CD4-positive, alpha-beta T cell (primary cell): ENCODE results near the gene ARFRP1. TPM values are rescaled to one million over a fixed set of nuclear protein-coding genes. Genes with fewer than 3 reads are reported as not detected.
A peak's percentile ranks its signal among the peaks of the same experiment; 100 is the strongest.

ENCODE experiments used
- ATAC-seq: fragments of 200-7000 bp; cut with Tn5 transposase; one replicate; pipeline ENCODE4 v1.10.0; 2022; ENCODE audit warnings: mild to moderate bottlenecking; ENCODE audit not compliant: poor library complexity
- CTCF ChIA-PET: fragments of 350-600 bp; sonication (Branson Sonifier 250); formaldehyde crosslinking; loops from one replicate; lab custom pipeline; 2021; ENCODE audit warnings: antibody characterized with exemption, inconsistent platforms; lab: Charles Lee
- POLR2A ChIA-PET: fragments of 350-600 bp; sonication (Branson Sonifier 250); formaldehyde crosslinking; loops from one replicate; lab custom pipeline; 2021; ENCODE audit warnings: antibody characterized with exemption, inconsistent platforms; lab: Charles Lee
- DNase-seq, 14 experiments: peaks; one replicate each; pipeline ENCODE4 v3.0.0-alpha.2; 2013 to 2020; ENCODE audit warnings: mixed read lengths in 2 of 14
- H3K27ac ChIP-seq, 2 donors: one replicate each; pipeline versions ENCODE4 v1.5.1 to v1.7.0; 2013; ENCODE audit warnings: low read length in 2 of 2, low read depth in 1 of 2, mild to moderate bottlenecking in 1 of 2
- H3K27me3 ChIP-seq, 2 experiments: 1 replicate in 1 of 2; 2 replicates in 1 of 2; pipeline versions ENCODE4 v1.6.1 to v1.7.0; 2013; ENCODE audit warnings: low read length in 2 of 2, control low read depth in 1 of 2, mild to moderate bottlenecking in 1 of 2, moderate library complexity in 1 of 2; ENCODE audit not compliant: insufficient read depth in 2 of 2, control insufficient read depth in 1 of 2
- H3K36me3 ChIP-seq: one replicate; pipeline ENCODE4 v1.6.1; 2013; ENCODE audit warnings: low read length, control low read depth; ENCODE audit not compliant: insufficient read depth
- H3K4me1 ChIP-seq: one replicate; pipeline ENCODE4 v1.6.1; 2013; ENCODE audit warnings: low read length, control low read depth; ENCODE audit not compliant: insufficient read depth
- H3K4me3 ChIP-seq: one replicate; pipeline ENCODE4 v1.5.1; 2013; ENCODE audit warnings: mild to moderate bottlenecking, low read length, moderate library complexity
- H3K9me3 ChIP-seq, 2 experiments: 1 replicate in 1 of 2; 2 replicates in 1 of 2; pipeline versions ENCODE4 v1.6.1 to v1.7.0; 2013; ENCODE audit warnings: low read length in 2 of 2, mild to moderate bottlenecking in 2 of 2, control low read depth in 1 of 2, moderate library complexity in 1 of 2; ENCODE audit not compliant: control insufficient read depth in 1 of 2, insufficient read depth in 1 of 2
- H3K27ac Mint-ChIP-seq: one replicate; pipeline ENCODE4 v1.8.0; 2020; ENCODE audit warnings: mixed read lengths
- H3K27me3 Mint-ChIP-seq: one replicate; pipeline ENCODE4 v1.8.0; 2021; ENCODE audit warnings: mixed read lengths
- H3K36me3 Mint-ChIP-seq: one replicate; pipeline ENCODE4 v1.8.0; 2021; ENCODE audit warnings: low read depth, mixed read lengths
- H3K4me1 Mint-ChIP-seq: one replicate; pipeline ENCODE4 v1.8.0; 2021; ENCODE audit warnings: low read depth, mixed read lengths
- H3K4me3 Mint-ChIP-seq: one replicate; pipeline ENCODE4 v1.8.0; 2020; ENCODE audit warnings: mild to moderate bottlenecking, mixed read lengths
- H3K9me3 Mint-ChIP-seq: one replicate; pipeline ENCODE4 v1.8.0; 2020; ENCODE audit warnings: mixed read lengths
- intact Hi-C, 2 experiments: fragments of 100-400 bp; cut with DNase I in 1 of 2; cut with micrococcal nuclease in 1 of 2; formaldehyde crosslinking; loops; one replicate each; pipeline versions ENCODE4 v1.15.1 to v1.9.0; 2023 to 2025; cut with DNase I, micrococcal nuclease
- total RNA-seq, 174 experiments: library from RNA in 2 of 174; stranded (reverse) in 2 of 174; gene quantifications; one replicate each; pipeline ENCODE4 v1.2.3 and lab custom pipeline; 2021 to 2026
- TF ChIP-seq, protein P1 (sequence below): fragments of 200-600 bp; IDR thresholded peaks from one replicate; pipeline ENCODE4 v1.8.0; 2022; ENCODE audit warnings: antibody characterized with exemption, mild to moderate bottlenecking

The ARFRP1 gene
- total RNA-seq, 2 experiments from 2014 or later = 34.5 to 35.7 TPM

DNA sequence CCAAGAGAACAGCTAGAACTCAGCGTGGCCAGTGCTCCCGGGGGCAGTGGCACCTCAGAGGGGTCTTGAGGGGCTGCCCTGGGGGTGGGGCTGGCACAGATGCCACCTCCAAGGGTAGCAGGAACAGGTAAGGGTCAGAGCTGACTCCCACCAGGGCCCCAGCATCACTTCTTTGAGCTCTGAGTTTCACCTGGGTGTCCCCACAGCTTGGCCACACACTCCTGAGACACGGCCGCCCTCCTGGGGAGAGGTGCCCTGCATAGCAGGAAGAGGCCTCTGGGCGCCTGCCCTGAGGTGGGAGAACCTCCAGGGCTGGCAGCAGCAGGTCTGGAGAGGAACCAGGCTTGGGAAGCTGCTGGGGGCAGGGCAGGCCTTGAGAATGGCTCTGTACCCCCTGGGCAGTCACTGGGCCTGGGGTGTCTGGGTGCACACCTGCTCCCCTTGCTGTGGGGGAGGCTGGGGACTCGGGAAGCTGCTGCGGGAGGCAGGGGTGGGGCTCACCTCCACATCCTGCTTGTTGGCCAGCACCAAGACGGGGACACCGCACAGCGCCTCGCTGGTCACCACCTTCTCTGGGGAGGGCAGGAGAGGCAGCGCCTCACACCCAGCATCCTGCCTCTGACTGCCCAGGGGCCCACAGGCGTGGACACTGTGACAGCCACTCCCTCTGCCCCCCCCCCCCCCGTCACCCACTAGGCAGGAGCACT lies 6.3 kb downstream of the ARFRP1 start:
- H3K27ac Mint-ChIP-seq = peak overlapping the region; percentile 24
- peak overlapping the region in 1 of 2 donors; percentile 21 for H3K27ac ChIP-seq
- POLR2A ChIA-PET = no interaction called here

GRCh38 chr20:63701051-63701328 lies 6.8 kb downstream of the ARFRP1 start:
- Histone ChIP-seq H3K36me3 (peaks cover 34% of the 10 kb centered on the region), H3K27me3 (no peaks in the 10 kb centered on the region), H3K9me3 (no peaks in the 10 kb centered on the region), H3K27ac (no peak overlapping the region), H3K4me3 (no peak overlapping the region), H3K4me1 (peaks cover 60% of the 10 kb centered on the region)
- Mint-ChIP-seq H3K36me3 (peaks cover 18% of the 10 kb centered on the region), H3K4me3 (no peak overlapping the region), H3K9me3 (no peaks in the 10 kb centered on the region), H3K4me1 (peaks cover 9% of the 10 kb centered on the region), H3K27me3 (no peaks in the 10 kb centered on the region), H3K27ac (peak overlapping the region; percentile 24)
- intact Hi-C loops = loop anchor here in 1 of 2 experiments (10.0 kb wide), 1 partner anchor 274 kb away; the partner anchor contains the start of gene SAMD10
- TF ChIP-seq, protein P1, sequence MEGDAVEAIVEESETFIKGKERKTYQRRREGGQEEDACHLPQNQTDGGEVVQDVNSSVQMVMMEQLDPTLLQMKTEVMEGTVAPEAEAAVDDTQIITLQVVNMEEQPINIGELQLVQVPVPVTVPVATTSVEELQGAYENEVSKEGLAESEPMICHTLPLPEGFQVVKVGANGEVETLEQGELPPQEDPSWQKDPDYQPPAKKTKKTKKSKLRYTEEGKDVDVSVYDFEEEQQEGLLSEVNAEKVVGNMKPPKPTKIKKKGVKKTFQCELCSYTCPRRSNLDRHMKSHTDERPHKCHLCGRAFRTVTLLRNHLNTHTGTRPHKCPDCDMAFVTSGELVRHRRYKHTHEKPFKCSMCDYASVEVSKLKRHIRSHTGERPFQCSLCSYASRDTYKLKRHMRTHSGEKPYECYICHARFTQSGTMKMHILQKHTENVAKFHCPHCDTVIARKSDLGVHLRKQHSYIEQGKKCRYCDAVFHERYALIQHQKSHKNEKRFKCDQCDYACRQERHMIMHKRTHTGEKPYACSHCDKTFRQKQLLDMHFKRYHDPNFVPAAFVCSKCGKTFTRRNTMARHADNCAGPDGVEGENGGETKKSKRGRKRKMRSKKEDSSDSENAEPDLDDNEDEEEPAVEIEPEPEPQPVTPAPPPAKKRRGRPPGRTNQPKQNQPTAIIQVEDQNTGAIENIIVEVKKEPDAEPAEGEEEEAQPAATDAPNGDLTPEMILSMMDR = no peak
- ATAC-seq = no peak
- DNase-seq = peak in 1 of 14 experiments; percentile 1
- POLR2A ChIA-PET = no interaction called here
- CTCF ChIA-PET = no interaction called here

More for the DNA sequence above, 6.3 kb downstream of the ARFRP1 start:
- Histone ChIP-seq H3K9me3 (no peaks in the 10 kb centered on the region), H3K4me3 (no peak overlapping the region), H3K36me3 (peaks cover 39% of the 10 kb centered on the region), H3K4me1 (peaks cover 60% of the 10 kb centered on the region), H3K27me3 (no peaks in the 10 kb centered on the region)
- DNase-seq = peak in 2 of 14 experiments; percentile 3 to 27
- ATAC-seq = no peak
- TF ChIP-seq, protein P1 = no peak
- no peaks in the 10 kb centered on the region for H3K9me3 Mint-ChIP-seq
- no peaks in the 10 kb centered on the region for H3K27me3 Mint-ChIP-seq
- no peak overlapping the region for H3K4me3 Mint-ChIP-seq
- peaks cover 18% of the 10 kb centered on the region for H3K36me3 Mint-ChIP-seq
- CTCF ChIA-PET = no interaction called here
- intact Hi-C loops = loop anchor here in 1 of 2 experiments (10.0 kb wide), 1 partner anchor 273 kb away; the partner anchor contains the start of gene SAMD10
- H3K4me1 Mint-ChIP-seq = peaks cover 6% of the 10 kb centered on the region

DNA sequence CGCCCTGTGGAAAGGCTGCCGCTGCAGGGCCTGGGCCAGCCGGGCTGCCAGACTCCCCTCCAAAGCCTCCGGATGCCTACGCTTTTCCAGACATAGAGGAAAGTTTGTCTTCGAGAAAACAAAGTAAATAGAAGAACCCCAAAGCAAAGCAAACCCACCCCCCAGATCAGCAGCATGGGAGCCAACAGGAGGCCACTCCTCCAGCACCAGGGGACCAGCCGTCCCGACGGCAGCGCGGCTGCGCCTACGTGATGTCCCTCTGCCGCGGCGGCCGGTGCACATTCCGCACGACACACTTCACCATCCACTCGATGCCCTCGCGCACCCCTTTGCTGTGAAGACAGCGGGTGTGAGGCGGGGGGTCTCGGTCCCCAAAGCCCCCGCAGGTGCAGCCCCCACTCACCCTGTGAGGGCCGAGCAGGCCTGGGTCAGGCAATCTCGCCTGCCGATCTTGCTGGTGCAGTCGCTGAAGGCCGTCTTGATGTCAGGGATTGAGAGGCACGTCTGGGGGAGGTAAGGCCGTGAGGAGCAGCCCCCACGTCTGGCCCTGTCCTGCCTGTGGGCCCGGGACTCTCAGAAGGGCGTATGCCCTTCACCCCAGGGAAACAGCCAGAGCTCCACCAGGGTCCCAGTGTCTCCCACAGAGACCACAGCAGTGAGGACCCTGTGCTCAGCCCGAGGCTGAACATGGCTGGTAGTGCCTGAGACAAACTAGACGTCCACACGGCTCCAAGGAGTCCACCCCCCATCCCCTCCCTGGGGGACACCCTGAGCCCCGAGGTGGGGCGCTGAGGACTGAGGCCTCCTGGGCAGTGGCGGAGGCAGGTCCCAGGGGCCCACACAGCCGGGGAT lies 7.4 kb downstream of the ARFRP1 start:
- no peaks in the 10 kb centered on the region for H3K9me3 Mint-ChIP-seq
- H3K4me1 Mint-ChIP-seq = peaks cover 10% of the 10 kb centered on the region
- no peaks in the 10 kb centered on the region for H3K27me3 Mint-ChIP-seq
- no peak overlapping the region for H3K4me3 Mint-ChIP-seq
- ATAC-seq (no peak), DNase-seq (peak in 1 of 14 experiments; percentile 29)
- TF ChIP-seq, protein P1 = no peak
- intact Hi-C loops = loop anchor here in 1 of 2 experiments (10.0 kb wide), 1 partner anchor 274 kb away; the partner anchor contains the start of gene SAMD10
- Histone ChIP-seq H3K4me3 (no peak overlapping the region), H3K36me3 (peaks cover 28% of the 10 kb centered on the region), H3K27me3 (no peaks in the 10 kb centered on the region), H3K9me3 (no peaks in the 10 kb centered on the region), H3K4me1 (peaks cover 62% of the 10 kb centered on the region), H3K27ac (no peak overlapping the region)
- ChIA-PET CTCF (no interaction called here), POLR2A (no interaction called here)
- H3K36me3 Mint-ChIP-seq = peaks cover 12% of the 10 kb centered on the region
- H3K27ac Mint-ChIP-seq = no peak overlapping the region
